Stimulated activated CD4-positive, alpha-beta T cell treated with anti-CD3 and anti-CD28 coated beads, TNF-alpha, amount 100 ng/mL, for 24 hours (primary cell): ENCODE measurements around the gene CADPS2.

ENCODE experiments used
- DNase-seq, 3 experiments: peaks; one replicate each; pipeline ENCODE4 v3.0.0-alpha.2; 2020; ENCODE audit warnings: low read depth in 3 of 3

Gene CADPS2

GRCh38 chr7:122600630-122601029, 285.6 kb downstream of the CADPS2 start:
- DNase-seq, result no peak

GRCh38 chr7:122600042-122600441, 286.2 kb downstream of the CADPS2 start:
- no peak for DNase-seq

- DNase-seq, result no peak
Observed at GRCh38 chr7:122597277-122597676, 289.0 kb downstream of the CADPS2 start.

- DNase-seq, result no peak
Observed at GRCh38 chr7:122595885-122596284, 290.4 kb downstream of the CADPS2 start.

GRCh38 chr7:122588621-122589020, 297.6 kb downstream of the CADPS2 start:
- DNase-seq, result no peak

- DNase-seq, result no peak
Observed at GRCh38 chr7:122584676-122585251, 301.5 kb downstream of the CADPS2 start.

GRCh38 chr7:122578350-122578749, 307.9 kb downstream of the CADPS2 start:
- no peak for DNase-seq

GRCh38 chr7:122577449-122578003, 308.7 kb downstream of the CADPS2 start:
- DNase-seq, result no peak

GRCh38 chr7:122572706-122573105, 313.6 kb downstream of the CADPS2 start:
- DNase-seq, result no peak

- DNase-seq, result no peak
Observed at GRCh38 chr7:122561326-122561725, 324.9 kb downstream of the CADPS2 start.

- DNase-seq, result no peak
Observed at GRCh38 chr7:122556873-122557542, 329.3 kb downstream of the CADPS2 start.

- DNase-seq, result no peak
Observed at GRCh38 chr7:122556219-122556618, 330.0 kb downstream of the CADPS2 start.

GRCh38 chr7:122553761-122554160, 332.5 kb downstream of the CADPS2 start:
- no peak for DNase-seq

- DNase-seq, result no peak
Observed at GRCh38 chr7:122552769-122553168, 333.5 kb downstream of the CADPS2 start.

GRCh38 chr7:122550545-122550944, 335.7 kb downstream of the CADPS2 start:
- DNase-seq, result no peak

- DNase-seq, result no peak
Observed at GRCh38 chr7:122549578-122549977, 336.7 kb downstream of the CADPS2 start.

- no peak for DNase-seq
Observed at GRCh38 chr7:122546496-122546895, 339.8 kb downstream of the CADPS2 start.

GRCh38 chr7:122544463-122544862, 341.8 kb downstream of the CADPS2 start:
- DNase-seq, result no peak

- DNase-seq, result no peak
Observed at GRCh38 chr7:122543891-122544290, 342.4 kb downstream of the CADPS2 start.

GRCh38 chr7:122543166-122543565, 343.1 kb downstream of the CADPS2 start:
- DNase-seq, result no peak

- DNase-seq, result no peak
Observed at GRCh38 chr7:122535086-122535485, 351.2 kb downstream of the CADPS2 start.

- DNase-seq, result no peak
Observed at GRCh38 chr7:122532406-122533269, 353.6 kb downstream of the CADPS2 start.
